Hepatocyte (in vitro differentiated cells): ENCODE results near the gene ZIC5. TPM values are rescaled to one million over a fixed set of nuclear protein-coding genes. Genes with fewer than 3 reads are reported as not detected.
"Not testable (repeated sequence)": the region's sequence is repeated elsewhere in the genome, so short reads cannot be mapped to it uniquely, and the experiment has no call there.

ENCODE experiments used
- DNase-seq: peaks from one replicate; pipeline ENCODE4 v3.0.0-alpha.2; 2016; ENCODE audit warnings: low spot score
- H2AFZ ChIP-seq: fragments of 200-600 bp; sonication (generic); 2 replicates; pipeline ENCODE4 v1.6.0; 2016; ENCODE audit warnings: antibody characterized with exemption, mild to moderate bottlenecking
- H3K27ac ChIP-seq: fragments of 200-600 bp; sonication (generic); 2 replicates; pipeline ENCODE4 v1.5.1; 2016; ENCODE audit warnings: mild to moderate bottlenecking
- H3K27me3 ChIP-seq: fragments of 200-600 bp; sonication (generic); 2 replicates; pipeline ENCODE4 v1.6.1; 2016
- H3K36me3 ChIP-seq: fragments of 200-600 bp; sonication (generic); replicated peaks from 2 replicates; pipeline ENCODE4 v1.5.1; 2016; ENCODE audit warnings: low read depth; ENCODE audit not compliant: insufficient read depth
- H3K4me1 ChIP-seq: fragments of 200-600 bp; sonication (generic); 2 replicates; pipeline ENCODE4 v1.5.1; 2016; ENCODE audit warnings: mild to moderate bottlenecking, moderate library complexity; ENCODE audit not compliant: insufficient read depth
- H3K4me2 ChIP-seq: fragments of 200-600 bp; sonication (generic); 2 replicates; pipeline ENCODE4 v1.6.0; 2016
- H3K4me3 ChIP-seq: fragments of 200-600 bp; sonication (generic); 2 replicates; pipeline ENCODE4 v1.5.1; 2016; ENCODE audit warnings: mild to moderate bottlenecking
- H3K79me2 ChIP-seq: fragments of 200-600 bp; sonication (generic); 2 replicates; pipeline ENCODE4 v1.6.0; 2017; ENCODE audit warnings: mild to moderate bottlenecking
- H3K9me2 ChIP-seq: fragments of 200-600 bp; sonication (generic); replicated peaks from 2 replicates; pipeline ENCODE4 v1.6.0; 2017; ENCODE audit warnings: mild to moderate bottlenecking; ENCODE audit not compliant: insufficient read depth
- H3K9me3 ChIP-seq: fragments of 200-600 bp; sonication (generic); 2 replicates; pipeline ENCODE4 v1.5.1; 2016; ENCODE audit warnings: low read depth, mild to moderate bottlenecking
- H4K20me1 ChIP-seq: fragments of 200-600 bp; sonication (generic); 2 replicates; pipeline ENCODE4 v1.6.0; 2016; ENCODE audit warnings: mild to moderate bottlenecking; ENCODE audit not compliant: insufficient read depth, poor library complexity, severe bottlenecking
- CTCF ChIP-seq: fragments of 200-600 bp; sonication (generic); IDR thresholded peaks from 2 replicates; pipeline ENCODE4 v1.5.1; 2016; ENCODE audit warnings: antibody characterized with exemption, mild to moderate bottlenecking; ENCODE audit not compliant: poor library complexity
- EZH2 ChIP-seq: fragments of 200-600 bp; sonication (generic); IDR thresholded peaks from 2 replicates; pipeline ENCODE4 v1.6.1; 2016; ENCODE audit warnings: antibody characterized with exemption, mild to moderate bottlenecking, borderline replicate concordance
- EZH2phosphoT487 ChIP-seq: fragments of 200-600 bp; sonication (generic); IDR thresholded peaks from one replicate; pipeline ENCODE4 v1.6.1; 2018; ENCODE audit warnings: antibody characterized with exemption, mild to moderate bottlenecking, low read depth, moderate library complexity; ENCODE audit not compliant: unreplicated experiment, severe bottlenecking
- WGBS: methylation state at CpG from one replicate; pipeline ENCODE4 v1.1.6; 2016; ENCODE audit warnings: low lambda C conversion rate; ENCODE audit errors: missing lambda C conversion rate; 5-methylcytosine and 5-hydroxymethylcytosine counted together
- polyA plus RNA-seq: library from polyadenylated mRNA; unstranded; fragments of >200 nt; fragmentation: Nextera tagmentation; extraction: Ambion mirVana; gene quantifications from 2 replicates; pipeline ENCODE4 v1.2.1, GENCODE V29; 2016
- total RNA-seq: library from RNA; depleted of rRNA; stranded (reverse); fragments of >200 nt; gene quantifications from 2 replicates; pipeline ENCODE4 v1.2.3, GENCODE V29; 2014

The ZIC5 gene
- total and polyA plus RNA-seq, 2 experiments from 2014 or later = 0.13 TPM; not detected in 1

GRCh38 chr13:99955107-99955746 lies 16.3 kb downstream of the ZIC5 start:
- WGBS = 70% methylated on average over 21 of the region's 21 CpGs
- no peak overlapping the region for H3K27ac ChIP-seq
- peaks cover 98% of the 10 kb centered on the region for H3K27me3 ChIP-seq
- peak overlapping the region; percentile 91 for H3K4me2 ChIP-seq
- no peaks in the 10 kb centered on the region for H4K20me1 ChIP-seq
- peaks cover 31% of the 10 kb centered on the region for H3K4me1 ChIP-seq
- no peaks in the 10 kb centered on the region for H3K79me2 ChIP-seq
- peak overlapping the region; percentile 40 for H2AFZ ChIP-seq
- no peaks in the 10 kb centered on the region for H3K36me3 ChIP-seq
- DNase-seq = no peak
- H3K9me3 ChIP-seq = no peaks in the 10 kb centered on the region
- no peaks in the 10 kb centered on the region for H3K9me2 ChIP-seq
- H3K4me3 ChIP-seq = no peak overlapping the region
- TF ChIP-seq CTCF (no peak), EZH2phosphoT487 (no peak), EZH2 (no peak)

- no peak overlapping the region for H3K4me2 ChIP-seq
- no peak overlapping the region for H2AFZ ChIP-seq
- H3K4me1 ChIP-seq = peaks cover 22% of the 10 kb centered on the region
- no peak for DNase-seq
- TF ChIP-seq EZH2 (no peak), CTCF (no peak), EZH2phosphoT487 (no peak)
- H3K9me2 ChIP-seq = no peaks in the 10 kb centered on the region
- no peak overlapping the region for H3K4me3 ChIP-seq
- no peaks in the 10 kb centered on the region for H3K79me2 ChIP-seq
- no peak overlapping the region for H3K27ac ChIP-seq
- H4K20me1 ChIP-seq = no peaks in the 10 kb centered on the region
- no peaks in the 10 kb centered on the region for H3K9me3 ChIP-seq
- no peaks in the 10 kb centered on the region for H3K36me3 ChIP-seq
- H3K27me3 ChIP-seq = peaks cover 91% of the 10 kb centered on the region
- WGBS = 53% methylated on average over 14 of the region's 14 CpGs
Observed at GRCh38 chr13:99953138-99953755, 18.3 kb downstream of the ZIC5 start.

GRCh38 chr13:99951666-99952065 lies 19.9 kb downstream of the ZIC5 start:
- H2AFZ ChIP-seq, H3K27ac ChIP-seq, H4K20me1 ChIP-seq, DNase-seq, H3K4me3 ChIP-seq, H3K4me2 ChIP-seq, H3K79me2 ChIP-seq, H3K36me3 ChIP-seq, H3K9me3 ChIP-seq, H3K9me2 ChIP-seq: not testable (repeated sequence)
- peaks cover 17% of the 10 kb centered on the region for H3K4me1 ChIP-seq
- H3K27me3 ChIP-seq = peaks cover 81% of the 10 kb centered on the region
- 88% methylated on average over 1 of the region's 1 CpG for WGBS

- Histone ChIP-seq H3K9me2 (no peaks in the 10 kb centered on the region), H3K79me2 (no peaks in the 10 kb centered on the region), H3K36me3 (no peaks in the 10 kb centered on the region), H3K4me2 (no peak overlapping the region), H3K9me3 (no peaks in the 10 kb centered on the region), H3K4me3 (no peak overlapping the region), H3K4me1 (peaks cover 4% of the 10 kb centered on the region), H4K20me1 (no peaks in the 10 kb centered on the region), H3K27ac (peak overlapping the region; percentile 37), H3K27me3 (peaks cover 64% of the 10 kb centered on the region), H2AFZ (no peak overlapping the region)
- WGBS = 39% methylated on average over 8 of the region's 8 CpGs
- TF ChIP-seq EZH2phosphoT487 = no peak
- no peak for TF ChIP-seq CTCF
- TF ChIP-seq EZH2 = no peak
- DNase-seq = no peak
Observed at GRCh38 chr13:99949679-99950413, 21.7 kb downstream of the ZIC5 start.
